SK-N-SH (cell line): ENCODE results near the gene FGD2. TPM values are rescaled to one million over a fixed set of nuclear protein-coding genes. Genes with fewer than 3 reads are reported as not detected.

ENCODE experiments used
- CTCF ChIA-PET: fragments of 300-600, 350-600 bp; formaldehyde crosslinking; extraction: SDS; loops from one replicate; lab custom pipeline; 2021; lab: Yijun Ruan, JAX
- POLR2A ChIA-PET: fragments of 350-600 bp; sonication (Branson Sonifier 250); formaldehyde crosslinking; extraction: SDS; loops from one replicate; lab custom pipeline; 2020; ENCODE audit warnings: antibody characterized with exemption, inconsistent platforms; lab: Yijun Ruan, JAX
- DNase-seq: peaks from one replicate; pipeline ENCODE4 v3.0.0; 2012
- H2AFZ ChIP-seq: fragments of 200-600 bp; sonication (generic); 2 replicates; pipeline ENCODE4 v1.8.1; 2016; ENCODE audit warnings: antibody characterized with exemption, mild to moderate bottlenecking, low read depth
- H3F3A ChIP-seq: fragments of 200-600 bp; sonication (generic); replicated peaks from 2 replicates; pipeline ENCODE3; 2016; ENCODE audit warnings: antibody characterized with exemption, mild to moderate bottlenecking; ENCODE audit not compliant: insufficient read depth
- H3K27ac ChIP-seq, 2 experiments: fragments of 200-500 bp in 1 of 2; fragments of 200-600 bp in 1 of 2; sonication (Bioruptor generic) in 1 of 2; sonication (generic), shearing (Covaris generic) in 1 of 2; 2 replicates each; pipeline versions ENCODE4 v1.5.1 to v1.6.1; 2014 to 2016; ENCODE audit warnings: low read depth in 2 of 2, inconsistent platforms in 1 of 2, low read length in 1 of 2, mild to moderate bottlenecking in 1 of 2, mixed read lengths in 1 of 2
- H3K27me3 ChIP-seq: fragments of 200-600 bp; sonication (generic), shearing (Covaris generic); 2 replicates; pipeline ENCODE4 v1.6.1; 2016; ENCODE audit warnings: mixed run types; ENCODE audit not compliant: insufficient read depth
- H3K36me3 ChIP-seq, 2 experiments: fragments of 200-500 bp in 1 of 2; fragments of 200-600 bp in 1 of 2; sonication (Bioruptor generic) in 1 of 2; sonication (generic) in 1 of 2; replicated peaks in 1 of 2; 2 replicates each; pipeline versions ENCODE3 to v1.5.1; 2014 to 2016; ENCODE audit warnings: low read length in 1 of 2, mild to moderate bottlenecking in 1 of 2; ENCODE audit not compliant: insufficient read depth in 2 of 2, control insufficient read depth in 1 of 2
- H3K4me1 ChIP-seq, 2 experiments: fragments of 200-500 bp in 1 of 2; fragments of 200-600 bp in 1 of 2; sonication (Bioruptor generic) in 1 of 2; sonication (generic), shearing (Covaris generic) in 1 of 2; 2 replicates each; pipeline versions ENCODE4 v1.5.1 to v1.6.1; 2014 to 2016; ENCODE audit warnings: low read depth in 1 of 2, low read length in 1 of 2, mixed run types in 1 of 2; ENCODE audit not compliant: insufficient read depth in 2 of 2, control insufficient read depth in 1 of 2
- H3K4me2 ChIP-seq: fragments of 200-600 bp; sonication (generic), shearing (Covaris generic); 2 replicates; pipeline ENCODE4 v1.6.1; 2017; ENCODE audit warnings: mixed run types
- H3K4me3 ChIP-seq, 2 experiments: fragments of 200-500 bp in 1 of 2; fragments of 200-600 bp in 1 of 2; sonication (Bioruptor generic) in 1 of 2; sonication (generic), shearing (Covaris generic) in 1 of 2; 2 replicates each; pipeline versions ENCODE4 v1.5.1 to v1.8.1; 2014 to 2016; ENCODE audit warnings: low read depth in 2 of 2, inconsistent platforms in 1 of 2, low read length in 1 of 2, mild to moderate bottlenecking in 1 of 2, mixed read lengths in 1 of 2, moderate library complexity in 1 of 2
- H3K79me2 ChIP-seq: fragments of 200-600 bp; sonication (generic); 2 replicates; pipeline ENCODE4 v1.8.1; 2017; ENCODE audit warnings: mild to moderate bottlenecking; ENCODE audit not compliant: insufficient read depth
- H3K9ac ChIP-seq: fragments of 200-600 bp; sonication (generic); 2 replicates; pipeline ENCODE4 v1.6.1; 2017; ENCODE audit warnings: mixed run types
- H3K9me2 ChIP-seq: fragments of 200-600 bp; sonication (generic); 2 replicates; pipeline ENCODE4 v1.6.1; 2017; ENCODE audit warnings: mixed run types
- H3K9me3 ChIP-seq: fragments of 200-600 bp; sonication (generic); 2 replicates; pipeline ENCODE4 v1.6.1; 2017; ENCODE audit warnings: mixed run types, mild to moderate bottlenecking, moderate library complexity
- H4K20me1 ChIP-seq: fragments of 200-600 bp; sonication (generic); 2 replicates; pipeline ENCODE4 v1.6.1; 2017; ENCODE audit warnings: mild to moderate bottlenecking, mixed run types; ENCODE audit not compliant: insufficient read depth
- CHD2 ChIP-seq: fragments of 150-350 bp; IDR thresholded peaks from 2 replicates; pipeline ENCODE4 v1.6.1; 2018; ENCODE audit warnings: low read length; ENCODE audit not compliant: partially characterized antibody
- ELF1 ChIP-seq: IDR thresholded peaks from 2 replicates; pipeline ENCODE4 v1.4.0; 2012
- FOSL2 ChIP-seq: IDR thresholded peaks from 2 replicates; pipeline ENCODE4 v1.4.0; 2012; ENCODE audit warnings: low read depth, mild to moderate bottlenecking, moderate library complexity, borderline replicate concordance
- IRF3 ChIP-seq: fragments of 150-350 bp; IDR thresholded peaks from 2 replicates; pipeline ENCODE4 v1.6.1; 2016; ENCODE audit warnings: mild to moderate bottlenecking, low read depth, low read length
- MEF2A ChIP-seq: IDR thresholded peaks from 2 replicates; pipeline ENCODE4 v1.4.0; 2012; ENCODE audit warnings: low read depth, borderline replicate concordance
- MXI1 ChIP-seq: IDR thresholded peaks from 2 replicates; pipeline ENCODE4 v1.6.1; 2012; ENCODE audit warnings: mild to moderate bottlenecking, low read depth, low read length, improper control_type of control experiment
- POLR2AphosphoS5 ChIP-seq: IDR thresholded peaks from 2 replicates; pipeline ENCODE4 v1.6.1; 2012; ENCODE audit warnings: low read depth, low read length
- RCOR1 ChIP-seq: fragments of 150-350 bp; IDR thresholded peaks from 2 replicates; pipeline ENCODE4 v1.6.1; 2017; ENCODE audit warnings: antibody characterized with exemption, low read length
- SIN3A ChIP-seq: IDR thresholded peaks from 2 replicates; pipeline ENCODE4 v1.6.1; 2012; ENCODE audit warnings: low read depth, mild to moderate bottlenecking, low read length, moderate library complexity, borderline replicate concordance
- YY1 ChIP-seq: IDR thresholded peaks from 2 replicates; pipeline ENCODE4 v1.4.0; 2012; ENCODE audit warnings: low read depth, mild to moderate bottlenecking
- ZBTB33 ChIP-seq: IDR thresholded peaks from 2 replicates; pipeline ENCODE4 v1.4.0; 2012; ENCODE audit warnings: low read depth, borderline replicate concordance
- WGBS: methylation state at CpG from one replicate; pipeline ENCODE4 v1.1.6; 2017; ENCODE audit warnings: low lambda C conversion rate; 5-methylcytosine and 5-hydroxymethylcytosine counted together
- polyA plus RNA-seq, 3 experiments: library from polyadenylated mRNA; depleted of rRNA; stranded (reverse); fragments of >200 nt; gene quantifications; 2 replicates each; pipeline ENCODE4 v1.2.3, GENCODE V29; 2012

The FGD2 gene
- polyA plus RNA-seq, 1 of the 3 experiments (the other 2 are of a cell fraction) = not detected

GRCh38 chr6:37005827-37006567 lies 542 bp downstream of the FGD2 start (continued):
- no peak for TF ChIP-seq IRF3
- TF ChIP-seq ZBTB33 = no peak
- TF ChIP-seq YY1 = no peak
- TF ChIP-seq CHD2 = no peak
- TF ChIP-seq SIN3A = no peak
- no peak for TF ChIP-seq RCOR1
- no peak for TF ChIP-seq MXI1
- no peak for TF ChIP-seq POLR2AphosphoS5
- no peak for TF ChIP-seq MEF2A
- no peak for TF ChIP-seq FOSL2

- Histone ChIP-seq H3K9ac (no peak overlapping the region), H3K4me3 (no peak overlapping the region), H3K4me2 (0 out of 2 replicates have a peak overlapping the region, but pooled peaks have one; percentile 9), H3F3A (no peaks in the 10 kb centered on the region), H2AFZ (no peak overlapping the region), H3K9me2 (no peaks in the 10 kb centered on the region), H3K36me3 (no peaks in the 10 kb centered on the region), H3K27ac (no peak overlapping the region), H3K27me3 (no peaks in the 10 kb centered on the region; the same call in 1 of the 2 replicates), H3K9me3 (no peaks in the 10 kb centered on the region), H3K79me2 (no peaks in the 10 kb centered on the region), H4K20me1 (no peaks in the 10 kb centered on the region), H3K4me1 (no peaks in the 10 kb centered on the region; a peak in 1 of 4 replicates)
- WGBS = 79% methylated on average over 2 of the region's 5 CpGs
- CTCF ChIA-PET = interaction anchor here (1.0 to 7.2 kb wide), 5 partner anchors 11 to 248 kb away, joined by 3 to 78 read pairs (median 7); no protein-coding TSS in a partner anchor
- DNase-seq = no peak
- POLR2A ChIA-PET = interaction anchor here (0.5 kb wide), 1 partner anchor 427 kb away, joined by 3 read pairs; no protein-coding TSS in a partner anchor
- TF ChIP-seq ELF1 (no peak), MEF2A (0 out of 2 replicates have a peak, but pooled peaks have one; percentile 31), FOSL2 (0 out of 2 replicates have a peak, but pooled peaks have one; percentile 16)
Observed at GRCh38 chr6:37006793-37007339, 1.4 kb downstream of the FGD2 start.
